GM19324 (cell line): ENCODE measurements around the gene PPP6R3.
"Not testable (repeated sequence)": the region's sequence is repeated elsewhere in the genome, so short reads cannot be mapped to it uniquely, and the experiment has no call there.

Experiments
- ATAC-seq: cut with Tn5 transposase; IDR thresholded peaks from one replicate; pipeline ENCODE4 v1.9.1; 2021; ENCODE audit warnings: mild to moderate bottlenecking, moderate library complexity; ENCODE audit not compliant: unreplicated experiment, low FRiP score

Gene PPP6R3

DNA sequence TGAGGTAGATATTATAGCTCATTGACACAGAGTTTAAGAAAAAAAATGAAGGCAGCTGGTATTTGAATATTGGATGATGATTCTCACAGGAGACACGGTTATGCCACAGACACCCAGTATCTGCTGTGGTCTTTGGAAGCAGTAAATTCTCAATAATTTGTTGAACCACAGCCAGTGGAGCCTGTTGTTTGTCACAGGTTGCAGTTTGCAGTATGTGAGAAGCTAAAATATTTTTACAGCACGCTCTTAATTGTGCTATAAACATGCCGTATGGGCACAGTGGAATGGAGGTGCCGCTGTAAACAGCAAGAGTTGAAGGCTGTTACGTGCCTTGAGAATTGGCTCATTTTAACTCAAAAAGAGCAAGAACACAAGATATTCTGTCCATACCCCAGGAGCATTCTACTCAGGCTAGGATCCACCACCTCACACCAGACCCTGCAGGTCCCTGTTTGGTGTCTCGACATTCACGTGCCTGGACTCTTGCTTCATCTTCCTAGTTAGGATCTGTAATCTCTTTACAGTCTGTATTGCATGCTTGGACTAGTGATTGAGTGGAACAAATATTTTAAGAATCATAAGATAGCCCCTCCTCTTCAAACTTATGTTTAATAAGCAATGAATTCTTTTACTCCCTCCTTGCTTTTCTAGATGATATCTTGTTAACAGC, 129.1 kb downstream of the PPP6R3 start:
- no peak for ATAC-seq

DNA sequence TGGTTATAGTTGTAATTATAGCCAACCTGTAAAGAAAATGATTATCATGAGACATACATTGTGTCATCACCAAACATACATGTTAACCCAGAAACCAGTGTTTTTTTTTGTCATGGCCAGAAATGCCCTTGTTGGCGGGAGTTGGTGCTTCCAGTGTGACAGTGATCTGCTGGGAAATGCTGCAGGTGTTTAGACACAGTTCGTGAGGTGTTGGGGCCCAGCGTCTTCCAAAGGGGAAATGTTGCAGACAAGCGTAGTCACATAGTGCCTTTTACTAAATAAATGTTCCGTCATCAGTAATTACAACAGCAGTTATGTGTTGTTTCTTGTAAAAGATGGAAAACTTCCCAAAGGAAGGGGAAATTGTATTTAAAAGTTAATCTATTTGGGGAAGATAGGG, 131.2 kb downstream of the PPP6R3 start:
- ATAC-seq: no peak

DNA sequence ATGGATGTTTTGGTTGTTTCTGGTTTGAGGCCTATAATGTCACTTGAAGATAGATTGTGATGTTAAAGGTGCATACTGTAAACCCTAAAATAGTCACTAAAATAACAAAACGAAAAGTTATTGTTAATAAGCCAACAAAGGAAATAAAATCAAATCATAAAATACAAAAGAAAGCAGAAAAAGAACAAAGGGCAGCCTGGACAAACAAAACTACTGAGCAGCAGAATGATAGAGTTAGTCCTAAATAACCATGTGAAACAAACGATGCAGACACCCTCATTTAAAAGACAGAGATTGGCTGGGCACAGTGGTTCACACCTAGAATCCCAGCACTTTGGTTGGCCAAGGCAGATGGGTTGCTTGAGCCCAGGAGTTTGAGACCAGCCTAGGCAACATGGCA, 132.9 kb downstream of the PPP6R3 start:
- no peak for ATAC-seq

DNA sequence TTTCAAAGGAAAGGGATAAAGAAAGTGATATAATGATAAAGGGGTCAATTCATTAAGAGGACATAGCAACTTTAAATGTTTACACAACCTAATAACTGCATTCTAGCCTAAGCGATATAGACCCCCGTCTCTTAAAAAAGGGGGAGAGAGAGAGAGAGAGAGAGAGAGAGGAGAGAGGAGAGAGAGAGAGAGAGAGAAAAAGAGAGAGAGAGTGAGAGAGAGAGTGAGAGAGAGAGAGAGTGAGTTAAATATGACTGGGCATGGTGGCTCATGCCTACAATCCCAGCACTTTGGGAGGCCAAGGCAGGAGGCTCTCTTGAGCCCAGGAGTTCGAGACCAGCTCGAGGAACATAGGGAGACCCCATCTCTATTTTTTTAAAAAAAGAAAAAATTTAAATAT, 133.6 kb downstream of the PPP6R3 start:
- ATAC-seq: no peak

DNA sequence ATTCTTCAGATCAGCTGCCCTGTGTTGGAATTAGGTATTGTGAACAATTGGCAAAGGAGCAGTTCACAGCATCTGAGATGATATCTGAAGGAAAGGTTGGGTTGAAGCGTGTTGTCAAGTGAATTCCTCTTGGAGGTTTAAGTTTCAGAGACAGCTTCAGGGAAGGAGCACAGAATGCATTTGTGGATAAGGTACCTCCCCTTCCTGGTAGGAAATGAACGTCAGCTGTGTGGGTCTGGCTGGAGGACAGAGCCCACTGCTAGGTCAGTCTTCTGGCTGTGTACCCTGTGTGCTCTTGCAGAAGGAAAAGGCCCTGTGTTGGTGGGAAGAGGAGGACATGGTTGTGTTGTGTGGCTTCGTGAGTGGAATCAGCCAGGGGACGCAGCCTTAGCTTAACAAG, 135.7 kb downstream of the PPP6R3 start:
- no peak for ATAC-seq

DNA sequence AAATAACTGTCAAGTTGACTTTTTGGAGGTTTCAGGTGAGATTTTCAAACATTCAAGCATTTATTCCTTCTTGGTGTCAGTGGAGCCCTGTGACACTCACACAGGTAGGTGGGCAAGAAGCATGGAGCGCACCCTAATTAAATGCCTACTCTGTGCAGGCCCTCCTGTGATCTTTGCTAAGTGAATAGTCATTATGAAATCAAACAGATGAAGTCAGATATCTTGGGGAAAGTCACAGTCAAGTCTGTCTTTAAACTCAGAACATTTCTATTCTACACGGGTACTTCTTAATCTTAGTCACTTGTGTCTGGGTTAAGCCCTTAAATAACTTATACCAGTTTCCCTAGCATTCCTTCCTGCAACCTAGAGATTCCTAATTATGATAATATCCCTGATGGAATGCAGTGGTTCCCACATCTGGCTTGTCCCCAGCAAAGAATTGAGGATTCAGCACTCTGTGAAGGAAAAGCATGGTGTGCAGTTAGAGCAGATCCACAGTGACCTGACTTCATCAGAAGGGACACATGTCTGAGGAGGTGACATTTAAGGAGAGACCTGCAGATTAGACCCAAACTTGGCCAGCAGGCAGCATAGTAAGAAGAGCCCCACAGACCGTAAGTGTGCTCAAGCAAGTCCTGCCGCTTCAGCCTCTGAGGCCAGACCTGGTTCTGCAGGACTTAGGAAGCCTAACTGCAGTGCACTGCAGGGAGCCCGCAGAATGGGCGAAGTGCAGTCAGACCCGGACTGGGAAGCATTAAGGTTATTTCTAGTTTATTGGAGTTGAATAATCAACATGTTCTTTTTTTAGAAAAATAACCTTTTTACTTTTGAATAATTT, 138.5 kb downstream of the PPP6R3 start:
- no peak for ATAC-seq

DNA sequence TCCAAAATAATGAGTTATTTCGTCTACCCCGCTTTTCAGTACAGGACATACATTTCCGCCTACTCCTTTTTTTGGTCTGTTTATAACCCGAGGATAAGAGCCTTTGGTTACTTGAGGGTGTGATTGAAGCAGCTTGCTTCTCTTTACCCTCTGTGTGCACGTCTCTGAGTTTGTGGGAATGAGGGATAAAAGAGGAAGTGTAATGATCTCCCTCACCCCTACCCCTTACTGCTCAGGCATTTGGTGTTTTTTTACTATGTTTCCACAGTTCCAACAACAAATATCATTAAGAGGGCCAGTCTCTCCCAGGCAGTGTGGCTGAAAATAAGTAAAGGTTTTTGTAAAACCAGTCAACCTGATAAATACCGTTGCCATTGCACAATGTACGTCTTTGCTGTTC, 140.6 kb downstream of the PPP6R3 start:
- ATAC-seq: no peak

DNA sequence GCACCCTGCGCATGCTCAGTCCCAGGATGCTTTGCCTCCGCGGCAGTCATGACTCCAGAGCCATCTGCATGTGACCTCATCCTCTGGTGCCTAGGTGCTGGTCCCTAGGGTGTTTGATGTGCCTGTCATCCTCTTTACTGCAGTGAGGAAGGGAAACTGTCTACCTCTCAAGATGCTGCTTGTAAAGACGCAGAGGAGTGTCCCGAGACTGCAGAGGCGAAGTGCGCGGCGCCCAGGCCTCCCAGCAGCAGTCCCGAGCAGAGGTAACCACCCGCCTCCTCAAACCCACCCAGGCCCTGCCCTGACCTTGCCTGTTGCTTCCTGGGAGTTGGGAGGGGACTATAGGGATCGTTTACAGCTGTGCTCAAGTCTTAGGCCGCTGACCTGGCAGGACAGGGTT, 149.2 kb downstream of the PPP6R3 start:
- ATAC-seq: no peak

DNA sequence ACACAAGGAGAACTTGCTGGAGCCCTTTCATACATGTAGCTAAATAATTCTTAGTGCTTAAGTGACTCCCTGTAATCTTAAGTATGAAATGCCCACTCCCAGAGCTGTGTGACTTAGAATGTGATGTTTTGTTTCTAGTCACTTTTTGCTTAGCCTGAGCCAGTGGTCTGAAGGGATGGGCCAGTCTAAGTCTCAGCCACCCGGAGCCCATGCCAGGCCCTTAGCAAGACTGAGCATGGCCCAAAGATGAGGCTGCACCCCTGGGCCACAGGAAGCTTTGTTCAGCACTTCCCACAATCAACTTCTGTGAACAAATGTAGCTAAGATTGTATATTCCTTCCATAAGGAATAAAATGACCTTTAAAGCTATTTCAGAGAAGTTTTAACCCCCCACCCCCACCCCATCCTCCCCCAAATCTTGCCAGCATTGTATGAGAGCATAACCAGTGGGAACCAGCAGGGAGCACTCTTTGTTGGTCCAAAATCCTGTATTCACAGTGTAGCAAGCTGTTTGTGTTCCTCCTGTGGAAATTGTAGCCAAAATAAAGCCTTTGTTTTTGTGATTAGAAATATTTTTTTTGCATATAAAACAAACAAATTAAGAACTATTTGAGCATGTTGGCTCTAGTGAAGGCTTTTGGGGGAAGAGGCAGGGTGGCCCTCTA, 150.0 kb downstream of the PPP6R3 start:
- ATAC-seq: no peak

DNA sequence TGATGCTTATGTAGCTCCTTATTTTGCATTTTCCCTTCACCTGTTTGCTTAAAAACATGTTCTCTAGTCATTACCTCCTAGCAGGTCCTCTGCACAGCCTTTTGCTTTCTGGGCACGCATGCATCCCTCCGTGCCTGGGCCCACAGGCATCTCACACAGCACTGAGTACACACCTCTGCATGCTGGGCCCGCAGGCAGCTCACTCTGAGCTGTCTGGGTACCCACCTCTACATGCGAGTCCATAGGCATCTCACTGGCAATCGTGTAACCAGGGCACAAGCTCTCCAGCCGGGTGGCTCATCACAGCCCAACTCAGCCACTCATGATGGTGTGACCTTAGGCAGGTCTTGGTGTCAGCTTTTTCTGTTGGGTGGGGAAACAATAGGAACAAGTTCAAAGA, 155.1 kb downstream of the PPP6R3 start:
- no peak for ATAC-seq

DNA sequence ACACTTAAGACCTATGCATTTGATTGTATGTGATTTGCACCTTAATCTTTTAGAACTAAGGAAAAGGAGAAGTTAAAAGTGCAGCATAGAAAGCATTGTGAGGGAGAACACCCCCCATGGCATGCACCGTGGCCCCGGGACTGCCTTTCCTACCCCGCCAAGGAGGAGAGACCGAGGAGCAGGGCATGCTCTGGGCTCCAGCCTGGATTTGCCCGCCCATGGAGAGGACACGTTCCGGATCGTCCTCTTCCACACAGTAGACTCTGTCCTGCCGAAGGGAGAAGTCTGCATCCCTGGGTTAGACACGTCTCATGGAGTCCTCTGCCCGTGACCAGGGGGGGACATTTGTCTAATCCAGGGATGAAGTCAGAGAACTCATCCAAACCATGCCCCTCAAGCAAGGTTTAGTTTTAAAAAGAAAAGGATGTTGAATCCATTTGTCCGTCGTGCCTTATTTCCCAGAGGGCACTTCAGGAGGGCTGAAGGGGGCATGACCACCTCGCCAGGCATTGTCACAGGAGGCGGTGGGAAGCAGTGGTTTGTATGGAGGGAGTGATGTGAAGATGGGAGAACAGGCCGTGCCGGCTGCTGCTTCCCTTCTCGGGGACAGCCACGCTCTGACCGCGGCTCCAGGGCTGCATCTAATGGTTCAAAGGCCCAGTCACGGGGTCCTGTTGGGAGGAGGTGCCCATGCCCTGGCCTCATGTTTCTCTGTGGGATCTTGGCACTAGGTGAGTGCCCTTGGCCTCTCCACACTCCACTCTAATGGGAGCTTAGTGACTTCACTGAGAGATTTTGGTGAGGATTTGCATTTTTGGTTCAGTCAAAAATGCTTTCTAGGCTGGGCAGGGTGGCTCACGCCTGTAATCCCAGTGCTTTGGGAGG, 157.6 kb downstream of the PPP6R3 start:
- ATAC-seq: no peak

DNA sequence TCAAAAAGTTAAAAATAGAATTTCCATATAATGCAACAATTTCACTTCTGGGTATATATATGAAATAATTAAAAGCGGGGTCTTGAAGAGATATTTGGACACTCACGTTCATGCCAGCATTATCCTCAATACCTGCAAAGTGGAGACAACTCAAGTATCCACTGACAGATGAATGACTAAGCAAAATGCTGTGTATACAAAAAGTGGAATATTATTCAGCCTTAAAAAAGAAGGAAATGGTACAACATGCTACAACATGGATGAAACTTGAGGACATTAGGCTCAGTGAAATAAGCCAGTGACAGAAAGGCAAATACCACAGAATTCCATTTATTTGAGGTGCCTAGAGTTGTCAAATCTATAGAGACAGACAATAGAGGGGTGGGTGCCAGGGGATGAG, 161.3 kb downstream of the PPP6R3 start:
- ATAC-seq: no peak

DNA sequence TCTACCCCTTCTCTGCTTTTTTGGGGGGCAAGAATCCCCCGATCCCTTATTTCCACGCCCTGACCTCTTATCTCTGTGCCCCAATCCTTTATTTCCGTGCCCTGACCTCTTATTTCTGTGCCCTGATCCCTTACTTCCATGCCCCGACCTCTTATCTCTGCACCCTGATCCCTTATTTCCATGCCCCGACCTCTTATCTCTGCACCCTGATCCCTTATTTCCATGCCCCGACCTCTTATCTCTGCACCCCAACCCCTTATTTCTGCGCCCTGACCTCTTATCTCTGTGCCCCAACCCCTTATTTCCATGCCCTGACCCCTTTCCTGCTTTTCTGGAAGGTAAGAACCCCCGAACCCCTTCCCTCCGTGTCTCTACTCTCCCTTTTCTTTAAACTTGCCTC, 163.2 kb downstream of the PPP6R3 start:
- not testable (repeated sequence) for ATAC-seq

DNA sequence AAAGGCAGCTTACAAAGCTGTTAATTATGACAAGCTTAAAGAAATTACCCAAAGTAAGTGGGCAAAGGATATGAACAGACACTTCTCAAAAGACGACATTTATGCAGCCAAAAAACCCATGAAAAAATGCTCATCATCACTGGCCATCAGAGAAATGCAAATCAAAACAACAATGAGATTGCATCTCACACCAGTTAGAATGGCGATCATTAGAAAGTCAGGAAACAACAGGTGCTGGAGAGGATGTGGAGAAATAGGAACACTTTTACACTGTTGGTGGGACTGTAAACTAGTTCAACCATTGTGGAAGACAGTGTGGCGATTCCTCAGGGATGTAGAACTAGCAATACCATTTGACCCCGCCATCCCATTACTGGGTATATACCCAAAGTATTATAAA, 164.5 kb downstream of the PPP6R3 start:
- not testable (repeated sequence) for ATAC-seq

DNA sequence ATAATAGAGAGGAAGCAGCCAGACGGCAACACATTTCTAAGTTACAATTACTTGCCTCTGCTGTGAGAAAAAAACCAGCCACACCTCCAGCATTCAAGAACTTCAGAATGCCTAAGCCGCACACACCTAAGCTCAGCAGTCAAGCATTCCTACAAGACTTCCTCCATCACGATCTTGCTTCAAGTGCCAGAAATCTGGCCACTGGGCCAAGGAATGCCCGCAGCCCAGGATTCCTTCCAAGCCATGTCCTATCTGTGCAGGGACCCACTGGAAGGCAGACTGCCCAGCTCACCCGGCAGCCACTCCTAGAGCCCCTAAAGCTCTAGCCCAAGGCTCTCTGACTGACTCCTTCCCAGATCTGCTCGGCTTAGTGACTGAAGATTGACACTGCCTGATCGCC, 165.7 kb downstream of the PPP6R3 start:
- not testable (repeated sequence) for ATAC-seq

DNA sequence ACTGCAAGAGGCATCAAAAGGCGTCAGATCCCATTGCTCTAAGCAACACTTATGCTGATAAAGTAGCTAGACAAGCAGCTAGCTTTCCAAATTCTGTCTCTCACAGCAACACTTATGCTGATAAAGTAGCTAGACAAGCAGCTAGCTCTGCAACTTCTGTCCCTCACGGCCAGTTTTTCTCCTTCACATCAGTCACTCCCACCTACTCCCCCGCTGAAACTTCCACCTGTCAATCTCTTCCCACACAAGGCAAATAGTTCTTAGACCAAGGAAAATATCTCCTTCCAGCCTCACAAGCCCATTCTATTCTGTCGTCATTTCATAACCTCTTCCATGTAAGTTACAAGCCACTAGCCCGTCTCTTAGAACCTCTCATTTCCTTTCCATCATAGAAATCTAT, 168.3 kb downstream of the PPP6R3 start:
- not testable (repeated sequence) for ATAC-seq

DNA sequence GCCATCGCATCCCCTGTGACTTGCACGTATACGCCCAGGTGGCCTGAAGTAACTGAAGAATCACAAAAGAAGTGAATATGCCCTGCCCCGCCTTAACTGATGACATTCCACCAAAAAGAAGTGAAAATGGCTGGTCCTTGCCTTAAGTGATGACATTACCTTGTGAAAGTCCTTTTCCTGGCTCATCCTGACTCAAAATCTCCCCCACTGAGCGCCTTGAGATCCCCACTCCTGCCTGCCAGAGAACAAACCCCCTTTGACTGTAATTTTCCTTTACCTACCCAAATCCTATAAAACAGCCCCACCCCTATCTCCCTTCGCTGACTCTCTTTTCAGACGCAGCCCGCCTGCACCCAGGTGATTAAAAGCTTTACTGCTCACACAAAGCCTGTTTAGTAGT, 171.8 kb downstream of the PPP6R3 start:
- ATAC-seq: not testable (repeated sequence)

DNA sequence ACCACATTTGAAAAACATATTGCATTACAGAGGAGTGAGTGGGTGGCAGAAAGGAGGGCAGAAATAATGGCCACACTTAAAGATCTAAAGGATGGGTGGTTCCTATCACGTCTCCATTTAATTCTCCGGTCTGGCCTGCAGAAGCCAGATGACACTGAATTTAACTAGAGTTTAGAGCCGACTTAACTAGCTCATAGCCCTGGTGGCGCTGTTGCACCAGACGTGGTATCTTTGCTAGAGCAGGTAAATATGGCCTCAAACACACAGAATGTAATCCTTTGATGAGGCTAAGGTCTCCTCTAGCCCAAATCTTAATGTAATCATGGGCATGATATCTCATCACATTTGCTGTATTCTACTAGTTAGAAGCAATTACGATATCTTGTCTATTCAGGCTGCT, 172.2 kb downstream of the PPP6R3 start:
- ATAC-seq: no peak

DNA sequence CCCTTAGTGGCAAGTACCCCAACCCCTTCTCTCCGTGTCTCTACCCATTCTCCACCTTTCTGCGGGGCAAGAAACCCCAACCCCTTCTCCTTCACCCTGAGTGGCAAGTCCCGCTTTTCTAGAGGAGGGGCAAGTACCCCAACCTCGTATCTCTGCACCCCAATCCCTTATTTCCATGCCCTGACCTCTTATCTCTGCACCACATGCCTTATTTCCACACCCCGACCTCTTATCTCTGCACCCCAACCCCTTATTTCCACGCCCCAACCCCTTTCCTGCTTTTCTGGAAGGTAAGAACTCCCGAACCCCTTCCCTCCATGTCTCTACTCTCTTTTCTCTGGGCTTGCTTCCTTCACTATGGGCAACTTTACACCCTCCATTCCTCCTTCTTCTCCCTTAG, 174.1 kb downstream of the PPP6R3 start:
- ATAC-seq: not testable (repeated sequence)

DNA sequence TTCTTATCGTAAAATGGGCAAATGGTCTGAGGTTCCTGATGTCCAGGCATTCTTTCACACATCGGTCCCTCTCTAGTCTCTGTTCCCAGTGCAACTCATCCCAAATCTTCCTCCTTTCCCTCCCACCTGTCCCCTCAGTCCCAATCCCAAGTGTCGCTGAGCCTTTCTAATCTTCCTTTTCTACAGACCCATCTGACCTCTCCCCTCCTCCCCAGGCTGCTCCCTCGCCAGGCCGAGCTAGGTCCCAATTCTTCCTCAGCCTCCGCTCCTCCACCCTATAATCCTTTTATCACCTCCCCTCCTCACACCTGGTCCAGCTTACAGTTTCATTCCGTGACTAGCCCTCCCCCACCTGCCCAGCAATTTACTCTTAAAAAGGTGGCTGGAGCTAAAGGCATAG, 174.6 kb downstream of the PPP6R3 start:
- not testable (repeated sequence) for ATAC-seq

DNA sequence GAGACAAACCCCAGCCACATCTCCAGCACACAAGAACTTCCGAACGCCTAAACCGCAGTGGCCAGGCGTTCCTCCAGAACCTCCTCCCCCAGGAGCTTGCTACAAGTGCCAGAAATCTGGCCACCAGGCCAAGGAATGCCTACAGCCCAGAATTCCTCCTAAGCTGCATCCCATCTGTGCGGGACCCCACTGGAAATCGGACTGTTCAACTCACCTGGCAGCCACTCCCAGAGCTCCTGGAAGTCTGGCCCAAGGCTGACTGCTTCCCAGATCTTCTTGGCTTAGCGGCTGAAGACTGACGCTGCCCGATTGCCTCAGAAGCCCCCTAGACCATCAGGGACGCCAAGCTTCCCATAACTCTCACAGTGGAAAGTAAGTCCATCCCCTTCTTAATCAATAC, 175.3 kb downstream of the PPP6R3 start:
- not testable (repeated sequence) for ATAC-seq
